Suppressor macrophage (primary cell): ENCODE measurements around the gene MYLIP.
A peak's percentile ranks its signal among the peaks of the same experiment; 100 is the strongest.
"Not testable (repeated sequence)": the region's sequence is repeated elsewhere in the genome, so short reads cannot be mapped to it uniquely, and the experiment has no call there.

Experiments used
- DNase-seq, 4 experiments: peaks; one replicate each; pipeline ENCODE4 v3.0.0-alpha.2; 2020 to 2022

MYLIP gene

GRCh38 chr6:16174416-16175078 is 45.7 kb downstream of the MYLIP start:
- DNase-seq = no peak

GRCh38 chr6:16176600-16176999 is 47.7 kb downstream of the MYLIP start:
- not testable (repeated sequence) for DNase-seq

GRCh38 chr6:16177881-16178280 is 49.0 kb downstream of the MYLIP start:
- DNase-seq = no peak

- DNase-seq = no peak
Observed at GRCh38 chr6:16178351-16178750, 49.5 kb downstream of the MYLIP start.

GRCh38 chr6:16179063-16179462 is 50.2 kb downstream of the MYLIP start:
- no peak for DNase-seq

GRCh38 chr6:16179970-16180431 is 51.1 kb downstream of the MYLIP start:
- peak in 3 of 4 experiments; percentile 6 to 15 (median 13) for DNase-seq

- no peak for DNase-seq
Observed at GRCh38 chr6:16180696-16181438, 52.0 kb downstream of the MYLIP start.

- no peak for DNase-seq
Observed at GRCh38 chr6:16181439-16182297, 52.8 kb downstream of the MYLIP start.

- DNase-seq = peak in 2 of 4 experiments; percentile 59 to 72
Observed at GRCh38 chr6:16183187-16183664, 54.3 kb downstream of the MYLIP start.

- peak; percentile 63 to 81 (median 77) for DNase-seq
Observed at GRCh38 chr6:16184129-16184528, 55.2 kb downstream of the MYLIP start.

- no peak for DNase-seq
Observed at GRCh38 chr6:16184551-16184950, 55.7 kb downstream of the MYLIP start.

GRCh38 chr6:16187176-16187575 is 58.3 kb downstream of the MYLIP start:
- no peak for DNase-seq

- no peak for DNase-seq
Observed at GRCh38 chr6:16190214-16190613, 61.3 kb downstream of the MYLIP start.

GRCh38 chr6:16196260-16196983 is 67.5 kb downstream of the MYLIP start:
- DNase-seq = no peak

GRCh38 chr6:16196984-16197546 is 68.2 kb downstream of the MYLIP start:
- no peak for DNase-seq
